ENCODE measurements around the gene FOXD4L4.
"Not testable (repeated sequence)": the region's sequence is repeated elsewhere in the genome, so short reads cannot be mapped to it uniquely, and the experiment has no call there.

Gene FOXD4L4

DNA sequence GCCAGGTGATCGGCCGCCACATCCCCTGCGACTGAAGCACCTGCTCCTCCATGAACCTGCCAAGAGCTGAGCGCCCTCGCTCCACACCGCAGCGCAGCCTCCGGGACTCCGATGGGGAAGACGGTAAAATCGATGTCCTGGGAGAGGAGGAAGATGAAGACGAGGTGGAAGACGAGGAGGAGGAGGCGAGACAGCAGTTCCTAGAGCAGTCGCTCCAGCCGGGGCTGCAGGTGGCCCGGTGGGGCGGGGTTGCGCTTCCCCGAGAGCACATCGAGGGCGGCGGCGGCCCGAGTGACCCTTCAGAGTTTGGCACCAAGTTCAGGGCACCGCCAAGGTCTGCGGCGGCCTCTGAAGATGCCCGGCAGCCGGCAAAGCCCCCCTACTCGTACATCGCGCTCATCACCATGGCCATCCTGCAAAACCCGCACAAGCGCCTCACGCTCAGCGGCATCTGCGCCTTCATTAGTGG is at the start of gene FOXD4L4:
TSS of gene FOXD4L4 (plus strand) at position 51 of the 469 bp plus-strand sequence. CDS start at position 51, 0 bp downstream.
- H3K4me3 ChIP-seq (ENCODE audit: control insufficient read depth, low read depth, low read length); DNase-seq (ENCODE audit: low read depth): not testable (repeated sequence)

GRCh38 chr9:65703550-65703949 is 33.4 kb upstream of the FOXD4L4 start:
- not testable (repeated sequence) for H3K4me3 ChIP-seq (ENCODE audit: control insufficient read depth, low read depth, low read length); DNase-seq (ENCODE audit: low read depth)

DNA sequence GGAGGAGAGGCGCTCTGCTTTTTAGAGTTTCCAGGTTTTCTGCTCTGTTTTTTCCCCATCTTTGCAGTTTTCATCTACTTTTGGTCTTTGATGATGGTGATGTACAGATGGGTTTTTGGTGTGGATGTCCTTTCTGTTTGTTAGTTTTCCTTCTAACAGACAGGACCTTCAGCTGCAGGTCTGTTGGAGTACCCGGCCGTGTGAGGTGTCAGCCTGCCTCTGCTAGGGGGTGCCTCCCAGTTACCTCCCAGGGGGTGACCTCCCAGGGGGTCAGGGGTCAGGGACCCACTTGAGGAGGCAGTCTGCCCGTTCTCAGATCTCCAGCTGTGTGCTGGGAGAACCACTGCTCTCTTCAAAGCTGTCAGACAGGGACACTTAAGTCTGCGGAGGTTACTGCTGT is 22.5 kb upstream of the FOXD4L4 start:
- H3K4me3 ChIP-seq (ENCODE audit: control insufficient read depth, low read depth, low read length); DNase-seq (ENCODE audit: low read depth): not testable (repeated sequence)

- DNase-seq (ENCODE audit: low read depth); H3K4me3 ChIP-seq (ENCODE audit: control insufficient read depth, low read depth, low read length): not testable (repeated sequence)
Measured at GRCh38 chr9:65738133-65738532, 1.2 kb downstream of the FOXD4L4 start.
